Endothelial cell of umbilical vein (primary cell): ENCODE data around the gene METTL18. TPM values are rescaled to one million over a fixed set of nuclear protein-coding genes. Genes with fewer than 3 reads are reported as not detected.

Experiments used
- BruUV-seq: library from RNA; stranded (reverse); fragments of 400-500 nt; replicated peaks from 2 replicates; lab custom pipeline; 2021; lab: Mats Ljungman, UMichigan
- CTCF ChIA-PET: fragments of 300-600, 350-600 bp; sonication (Branson Sonifier 250); formaldehyde crosslinking; loops from one replicate; lab custom pipeline; 2021; ENCODE audit warnings: antibody characterized with exemption, inconsistent platforms; lab: Charles Lee
- POLR2A ChIA-PET: fragments of 300-600, 350-600 bp; sonication (Branson Sonifier 250); formaldehyde crosslinking; loops from one replicate; lab custom pipeline; 2021; ENCODE audit warnings: antibody characterized with exemption, inconsistent platforms; lab: Charles Lee
- DNase-seq: peaks from one replicate; pipeline ENCODE4 v3.0.0-alpha.2; 2011; ENCODE audit warnings: low read depth, low spot score
- FAIRE-seq: peaks from 2 replicates; lab custom pipeline; 2011; peaks lifted over from hg19 to GRCh38; lab: Jason Lieb, UNC
- H2AFZ ChIP-seq: 2 replicates; pipeline ENCODE4 v1.6.0; 2012; ENCODE audit warnings: low read depth, low read length, control low read depth, inconsistent platforms
- H3K27ac ChIP-seq: 2 replicates; pipeline ENCODE4 v1.5.1; 2011; ENCODE audit warnings: low read depth, mild to moderate bottlenecking, control low read depth, low read length, moderate library complexity; ENCODE audit not compliant: insufficient read depth
- H3K27me3 ChIP-seq, 2 experiments: 2 replicates each; pipeline versions ENCODE4 v1.6.0 to v1.6.1; 2011; ENCODE audit warnings: low read length in 2 of 2, mixed read lengths in 1 of 2; ENCODE audit not compliant: control insufficient read depth in 2 of 2, insufficient read depth in 2 of 2
- H3K36me3 ChIP-seq, 2 experiments: 2 replicates in 1 of 2; 3 replicates in 1 of 2; pipeline ENCODE4 v1.5.1; 2011; ENCODE audit warnings: low read length in 2 of 2, mild to moderate bottlenecking in 1 of 2, moderate library complexity in 1 of 2; ENCODE audit not compliant: control insufficient read depth in 2 of 2, insufficient read depth in 2 of 2; ENCODE audit errors: extremely low read depth in 1 of 2
- H3K4me1 ChIP-seq: 3 replicates; pipeline ENCODE4 v1.5.1; 2011; ENCODE audit warnings: mild to moderate bottlenecking, low read length; ENCODE audit not compliant: control insufficient read depth, insufficient read depth; ENCODE audit errors: extremely low read depth
- H3K4me2 ChIP-seq: 2 replicates; pipeline ENCODE4 v1.6.1; 2011; ENCODE audit warnings: low read length, control low read depth, mixed read lengths; ENCODE audit not compliant: insufficient read depth
- H3K4me3 ChIP-seq, 3 experiments: fragments of 200-600 bp in 1 of 3; sonication (generic), shearing (Covaris generic) in 1 of 3; replicated peaks in 1 of 3; 2 replicates each; pipeline ENCODE4 v1.5.1; 2011 to 2016; ENCODE audit warnings: control low read depth in 3 of 3, low read length in 3 of 3, mild to moderate bottlenecking in 2 of 3, inconsistent platforms in 1 of 3, low read depth in 1 of 3, moderate library complexity in 1 of 3; ENCODE audit not compliant: insufficient read depth in 1 of 3
- H3K79me2 ChIP-seq: 2 replicates; pipeline ENCODE4 v1.6.0; 2012; ENCODE audit warnings: low read length, inconsistent platforms; ENCODE audit not compliant: control insufficient read depth, insufficient read depth
- H3K9ac ChIP-seq: replicated peaks from 2 replicates; pipeline ENCODE3; 2011; ENCODE audit warnings: low read length, control low read depth; ENCODE audit not compliant: insufficient read depth; ENCODE audit errors: extremely low read depth
- H3K9me1 ChIP-seq: replicated peaks from 3 replicates; pipeline ENCODE4 v1.6.0; 2011; ENCODE audit warnings: mild to moderate bottlenecking, low read length; ENCODE audit not compliant: control insufficient read depth, insufficient read depth; ENCODE audit errors: extremely low read depth
- H3K9me3 ChIP-seq: replicated peaks from 2 replicates; pipeline ENCODE4 v1.5.1; 2012; ENCODE audit warnings: low read length, inconsistent platforms; ENCODE audit not compliant: control insufficient read depth, insufficient read depth
- H4K20me1 ChIP-seq: replicated peaks from 2 replicates; pipeline ENCODE3; 2011; ENCODE audit warnings: mild to moderate bottlenecking, low read length; ENCODE audit not compliant: control insufficient read depth, insufficient read depth; ENCODE audit errors: extremely low read depth
- CTCF ChIP-seq, 2 donors: IDR thresholded peaks; 1 replicate in 1 of 2; 2 replicates in 1 of 2; pipeline ENCODE4 v1.5.1; 2011; ENCODE audit warnings: low read length in 2 of 2, mild to moderate bottlenecking in 2 of 2, moderate library complexity in 2 of 2, control low read depth in 1 of 2, inconsistent platforms in 1 of 2, low read depth in 1 of 2; ENCODE audit not compliant: insufficient read depth in 1 of 2; ENCODE audit errors: extremely low read depth in 1 of 2
- EZH2 ChIP-seq: IDR thresholded peaks from 2 replicates; pipeline ENCODE4 v1.6.1; 2012; ENCODE audit warnings: borderline replicate concordance, low read depth, mild to moderate bottlenecking, moderate library complexity, low read length, inconsistent platforms; ENCODE audit not compliant: severe bottlenecking
- FOS ChIP-seq: IDR thresholded peaks from 2 replicates; pipeline ENCODE4 v1.6.1; 2011; ENCODE audit warnings: mild to moderate bottlenecking, low read length, moderate library complexity, borderline replicate concordance; ENCODE audit not compliant: insufficient read depth
- GATA2 ChIP-seq: IDR thresholded peaks from 2 replicates; pipeline ENCODE4 v1.7.0; 2011; ENCODE audit warnings: low read depth, mild to moderate bottlenecking, moderate library complexity, mixed read lengths, low read length; ENCODE audit not compliant: insufficient read length, insufficient read depth
- JUN ChIP-seq: IDR thresholded peaks from 2 replicates; pipeline ENCODE4 v1.6.1; 2011; ENCODE audit warnings: borderline replicate concordance, low read depth; ENCODE audit not compliant: insufficient read length, insufficient read depth
- MAX ChIP-seq: IDR thresholded peaks from 2 replicates; pipeline ENCODE4 v1.6.1; 2011; ENCODE audit not compliant: insufficient read depth, insufficient read length
- MYC ChIP-seq: IDR thresholded peaks from one replicate; pipeline ENCODE4 v1.6.1; 2011; ENCODE audit warnings: mild to moderate bottlenecking, low read depth, low read length
- POLR2A ChIP-seq: IDR thresholded peaks from 2 replicates; pipeline ENCODE4 v1.6.1; 2012; ENCODE audit warnings: low read depth, mild to moderate bottlenecking, control low read depth, low read length
- POLR2AphosphoS5 ChIP-seq: IDR thresholded peaks from 2 replicates; pipeline ENCODE4 v1.6.1; 2012; ENCODE audit warnings: low read depth, mild to moderate bottlenecking, control low read depth, low read length, moderate library complexity; ENCODE audit not compliant: insufficient read depth
- dilution Hi-C: fragments of 300-500 bp; cut with MboI; formaldehyde crosslinking; loops from one replicate; pipeline ENCODE4 v1.15.0; 2019; ENCODE audit warnings: low sequenced_read_pairs; ENCODE audit not compliant: extremely low pct_ligation_motif_present
- intact Hi-C: fragments of 100-400 bp; cut with micrococcal nuclease; formaldehyde crosslinking; loops from one replicate; pipeline ENCODE4 v1.10.0; 2022
- polyA plus RNA-seq, 4 experiments: library from polyadenylated mRNA; depleted of rRNA in 3 of 4; stranded (reverse) in 3 of 4; unstranded in 1 of 4; fragments of >200 nt; gene quantifications; 2 replicates each; pipeline versions ENCODE4 v1.2.1 to v1.2.3, GENCODE V29; 2011 to 2012; ENCODE audit warnings: missing spikeins in 1 of 4
- total RNA-seq: library from RNA; stranded (reverse); gene quantifications from 2 replicates; pipeline ENCODE4 v1.2.3, GENCODE V29; 2021

Gene METTL18
- total and polyA plus RNA-seq, 2 donors (not counting 3 experiments of a cell fraction or from before 2014, with no cell fraction given) = 1.1 to 6.6 TPM

DNA sequence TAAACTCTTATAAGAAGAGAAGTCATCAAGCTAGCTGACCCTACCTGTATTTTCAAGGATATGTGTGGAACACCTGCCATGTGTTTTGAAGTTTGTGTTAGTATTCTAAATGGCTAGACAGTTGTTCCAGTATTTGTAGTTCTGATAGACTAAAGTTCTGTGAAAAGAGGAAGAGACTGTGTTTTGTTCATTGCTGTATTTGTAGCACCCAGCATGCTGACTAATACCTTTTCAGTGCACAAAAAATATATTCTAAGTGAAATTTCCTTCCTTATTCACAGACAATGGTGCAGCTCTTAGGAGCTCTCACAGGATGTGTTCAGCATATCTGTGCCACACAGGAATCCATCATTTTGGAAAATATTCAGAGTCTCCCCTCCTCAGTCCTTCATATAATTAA, 8.2 kb upstream of the METTL18 start:
- no peaks in the 10 kb centered on the region for H3K9me1 ChIP-seq
- H3K4me3 ChIP-seq = no peak overlapping the region
- ChIA-PET CTCF (interaction anchor here (0.7 to 1.8 kb wide), 4 partner anchors 8 to 1460 kb away, joined by 3 to 5 read pairs (median 4); no protein-coding TSS in a partner anchor), POLR2A (no interaction called here)
- FAIRE-seq (no peak), DNase-seq (no peak)
- no peaks in the 10 kb centered on the region for H3K27me3 ChIP-seq
- H2AFZ ChIP-seq = no peak overlapping the region
- dilution Hi-C loops = no loop called here
- TF ChIP-seq CTCF (IDR thresholded peaks at IDR 0.05; ENCODE audit: extremely low read depth in 1 of 2, insufficient read depth in 1 of 2, low read depth in 1 of 2, low read length in 2 of 2) = no peak
- no peak for TF ChIP-seq JUN
- TF ChIP-seq EZH2 = no peak
- no peak for TF ChIP-seq MAX
- TF ChIP-seq POLR2AphosphoS5 = no peak
- no peak for TF ChIP-seq FOS
- no peak for TF ChIP-seq POLR2A
- no peak for TF ChIP-seq MYC
- TF ChIP-seq GATA2 = no peak
- H3K9me3 ChIP-seq = no peaks in the 10 kb centered on the region
- no peak overlapping the region for H3K27ac ChIP-seq
- no peaks in the 10 kb centered on the region for H3K4me1 ChIP-seq
- no peak overlapping the region for H3K9ac ChIP-seq
- no peak overlapping the region for H3K4me2 ChIP-seq
- no TSS peak for BruUV-seq
- H3K79me2 ChIP-seq = no peaks in the 10 kb centered on the region
- no peaks in the 10 kb centered on the region for H4K20me1 ChIP-seq
- peaks cover 0 to 10% of the 10 kb centered on the region in 2 experiments for H3K36me3 ChIP-seq
- intact Hi-C loops = no loop called here
